HCT116 (cell line): ENCODE data around the gene LGMN.

Source experiments
- ATF3 ChIP-seq: IDR thresholded peaks from 2 replicates; pipeline ENCODE4 v1.6.1; 2012
- CTCF ChIP-seq, 3 experiments: fragments of 200-600 bp in 1 of 3; sonication (generic) in 1 of 3; IDR thresholded peaks in 2 of 3; conservative IDR thresholded peaks in 1 of 3; 2 replicates each; pipeline ENCODE4 v1.5.1; 2012 to 2017; ENCODE audit warnings: low read depth in 2 of 3, low read length in 2 of 3, antibody characterized with exemption in 1 of 3, borderline replicate concordance in 1 of 3, control low read depth in 1 of 3, mild to moderate bottlenecking in 1 of 3, mixed read lengths in 1 of 3, mixed run types in 1 of 3, moderate library complexity in 1 of 3; ENCODE audit not compliant: insufficient read depth in 1 of 3
- EZH2 ChIP-seq: fragments of 200-600 bp; sonication (generic); IDR thresholded peaks from 2 replicates; pipeline ENCODE4 v1.6.1; 2017; ENCODE audit warnings: antibody characterized with exemption, mixed run types
- EZH2phosphoT487 ChIP-seq: fragments of 200-600 bp; IDR thresholded peaks from 2 replicates; pipeline ENCODE4 v1.6.1; 2018; ENCODE audit warnings: antibody characterized with exemption, borderline replicate concordance
- FOSL1 ChIP-seq: IDR thresholded peaks from 2 replicates; pipeline ENCODE4 v1.6.1; 2012; ENCODE audit warnings: low read depth
- POLR2A ChIP-seq: IDR thresholded peaks from 2 replicates; pipeline ENCODE4 v1.7.0; 2011; ENCODE audit warnings: borderline replicate concordance; ENCODE audit not compliant: insufficient read depth, insufficient read length; ENCODE audit errors: extremely low read depth
- POLR2AphosphoS5 ChIP-seq: IDR thresholded peaks from 2 replicates; pipeline ENCODE4 v1.6.1; 2011; ENCODE audit warnings: mild to moderate bottlenecking, low read depth, low read length, moderate library complexity
- RAD21 ChIP-seq: IDR thresholded peaks from 2 replicates; pipeline ENCODE4 v1.6.1; 2012; ENCODE audit warnings: low read depth, mild to moderate bottlenecking
- SIN3A ChIP-seq: IDR thresholded peaks from 2 replicates; pipeline ENCODE4 v1.6.1; 2012; ENCODE audit warnings: low read depth
- SP1 ChIP-seq: IDR thresholded peaks from 2 replicates; pipeline ENCODE4 v1.6.1; 2012; ENCODE audit warnings: low read depth
- ZFX ChIP-seq: fragments of 450-650 bp; IDR thresholded peaks from 2 replicates; pipeline ENCODE4 v1.6.1; 2017
- TF ChIP-seq, protein P1 (sequence below): IDR thresholded peaks from 2 replicates; pipeline ENCODE4 v1.6.1; 2012

- TF ChIP-seq CTCF (IDR thresholded peaks at IDR 0.05 in 2 of 3, conservative IDR thresholded peaks at IDR 0.05 in 1 of 3; ENCODE audit: borderline replicate concordance in 1 of 3, insufficient read depth in 1 of 3, low read depth in 2 of 3, low read length in 2 of 3) (no peak), EZH2 (no peak), POLR2A (no peak), SP1 (no peak), SIN3A (no peak), EZH2phosphoT487 (no peak), RAD21 (no peak), FOSL1 (no peak), ATF3 (no peak), POLR2AphosphoS5 (no peak), ZFX (no peak)
- TF ChIP-seq, protein P1, sequence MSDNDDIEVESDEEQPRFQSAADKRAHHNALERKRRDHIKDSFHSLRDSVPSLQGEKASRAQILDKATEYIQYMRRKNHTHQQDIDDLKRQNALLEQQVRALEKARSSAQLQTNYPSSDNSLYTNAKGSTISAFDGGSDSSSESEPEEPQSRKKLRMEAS: no peak
Observed at GRCh38 chr14:92677087-92677668, 71.2 kb downstream of the LGMN start.
